ENCODE measurements around the gene ECE1.
"Not testable (repeated sequence)": the region's sequence is repeated elsewhere in the genome, so short reads cannot be mapped to it uniquely, and the experiment has no call there.

ECE1 gene

DNA sequence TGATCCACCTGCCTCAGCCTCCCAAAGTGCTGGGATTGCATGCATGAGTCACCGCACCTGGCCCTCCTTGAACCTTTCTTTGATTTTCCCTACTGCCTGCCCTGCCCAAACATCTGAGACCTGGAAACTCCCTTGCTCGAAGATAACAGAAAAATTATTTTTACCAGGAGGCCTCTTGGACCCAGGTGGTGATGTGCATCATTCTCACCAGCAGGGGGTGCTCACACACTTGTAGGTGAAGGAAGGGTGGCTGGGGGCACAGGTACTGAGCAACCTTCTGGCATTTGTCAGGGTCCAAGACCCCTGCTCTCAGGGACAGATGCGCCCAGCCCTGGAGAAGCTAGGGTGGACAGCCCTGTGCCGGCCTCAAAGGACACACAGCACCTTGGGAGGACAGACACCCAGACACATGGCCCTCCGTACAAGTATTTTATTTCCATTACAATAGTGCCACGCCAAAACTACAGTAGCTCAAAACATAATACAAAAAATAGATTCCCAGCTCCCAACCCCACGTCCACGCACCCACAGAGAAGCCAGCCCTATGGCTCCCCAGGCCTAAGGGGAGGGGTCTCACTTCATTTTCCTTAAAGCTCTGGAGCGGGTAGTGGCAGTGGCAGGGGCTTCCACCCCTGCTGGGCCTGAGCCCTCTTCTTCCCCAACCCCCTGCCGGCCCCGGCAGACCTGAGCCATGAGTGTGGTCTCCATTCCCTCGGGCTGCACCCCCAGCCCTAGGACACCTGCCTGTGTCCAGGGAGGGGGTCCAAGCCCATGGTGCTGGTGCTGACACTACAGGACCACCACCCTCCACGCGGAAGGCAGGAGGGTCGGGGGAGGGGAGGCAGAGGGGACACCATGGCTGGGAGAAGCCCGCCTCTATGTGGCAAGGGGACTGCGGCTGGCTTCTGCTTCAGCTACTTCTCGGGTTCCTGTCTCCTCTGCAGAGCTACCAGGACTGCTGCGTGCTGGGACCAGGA lies 73.1 kb downstream of the ECE1 start:
- peak; percentile 42 for DNase-seq

DNA sequence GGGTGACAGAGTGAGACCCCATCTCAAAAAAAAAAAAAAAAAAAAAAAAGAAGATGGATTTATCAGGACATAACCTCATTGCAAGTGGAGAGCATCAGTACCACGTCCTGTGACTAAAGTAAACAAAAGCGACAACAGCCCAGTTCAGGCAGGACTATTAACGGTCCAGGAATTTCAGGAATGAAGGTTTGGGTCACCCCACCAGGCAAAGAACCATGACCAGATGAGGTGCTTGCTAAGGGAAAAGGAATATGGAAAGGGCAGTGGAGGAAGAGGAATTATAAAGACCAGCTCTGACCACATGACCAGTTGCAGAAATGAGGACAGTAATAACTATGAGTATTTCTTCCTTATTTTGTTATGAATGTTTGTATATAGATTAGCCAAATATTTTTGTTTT lies 78.1 kb downstream of the ECE1 start:
- peak; percentile 77 for DNase-seq

- not testable (repeated sequence) for DNase-seq
Measured at GRCh38 chr1:21208137-21208700, 82.0 kb downstream of the ECE1 start.

- DNase-seq: peak; percentile 34
Measured at GRCh38 chr1:21206117-21206516, 84.1 kb downstream of the ECE1 start.

DNA sequence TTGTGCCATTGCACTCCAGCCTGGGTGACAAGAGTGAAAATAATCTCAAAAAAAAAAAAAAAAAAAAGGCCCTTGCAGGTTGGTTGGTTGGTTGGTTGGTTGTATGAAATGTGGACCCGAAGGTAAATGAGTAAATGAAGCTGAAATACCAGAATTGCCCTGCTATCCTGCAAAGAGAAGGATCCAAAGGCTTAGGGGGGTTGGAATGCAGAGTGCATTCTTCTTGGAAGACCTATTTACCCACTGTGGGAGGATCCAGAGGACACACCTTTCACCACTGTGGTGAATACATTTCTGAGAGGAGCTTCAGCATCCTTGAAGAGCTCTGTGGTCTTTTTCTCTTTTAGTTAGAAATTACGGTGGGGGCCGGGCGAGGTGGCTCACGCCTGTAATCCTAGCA lies 84.8 kb downstream of the ECE1 start:
- DNase-seq: no peak

- DNase-seq: no peak
Measured at GRCh38 chr1:21201650-21202049, 88.6 kb downstream of the ECE1 start.

- peak; percentile 27 for DNase-seq
Measured at GRCh38 chr1:21201238-21201637, 89.0 kb downstream of the ECE1 start.

DNA sequence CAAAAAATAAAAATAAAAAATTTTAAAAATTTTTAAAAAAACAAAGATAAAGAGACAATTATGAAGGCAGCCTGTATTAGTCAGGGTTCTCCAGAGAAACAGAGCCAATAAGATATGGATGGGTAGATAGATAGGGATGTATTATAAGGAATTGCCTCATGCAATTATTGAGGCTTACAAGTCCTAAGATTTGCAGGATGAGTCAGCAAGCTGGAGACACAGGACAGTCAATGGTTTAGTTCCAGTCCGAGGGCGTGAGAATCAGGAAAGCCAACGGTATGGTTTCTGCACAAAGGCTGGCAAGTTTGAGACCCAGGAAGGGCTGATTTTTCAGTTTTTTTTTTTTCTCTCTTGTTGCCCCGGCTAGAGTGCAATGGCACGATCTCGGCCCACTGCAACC lies 89.5 kb downstream of the ECE1 start:
- DNase-seq: peak; percentile 52

GRCh38 chr1:21198929-21199328 lies 91.3 kb downstream of the ECE1 start:
- DNase-seq: no peak

DNA sequence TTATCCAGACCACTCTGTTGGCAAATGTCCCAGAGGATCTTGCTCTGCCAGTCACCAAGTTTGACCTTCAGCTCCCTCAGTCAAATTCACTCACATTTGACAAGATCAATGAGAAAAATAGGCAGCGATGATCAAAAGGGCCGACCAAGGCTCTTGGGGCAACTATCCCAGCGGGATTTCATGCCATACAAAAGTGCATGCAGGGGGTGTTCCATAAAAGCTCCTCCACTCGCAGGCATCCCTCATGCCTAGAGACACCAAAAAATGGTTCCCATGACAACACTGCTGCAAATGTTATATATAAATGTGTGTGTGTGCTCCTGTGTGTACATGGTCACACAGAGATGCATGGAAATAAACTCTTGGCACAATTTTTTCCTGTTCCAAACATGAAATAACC lies 97.4 kb downstream of the ECE1 start:
- DNase-seq: no peak

DNA sequence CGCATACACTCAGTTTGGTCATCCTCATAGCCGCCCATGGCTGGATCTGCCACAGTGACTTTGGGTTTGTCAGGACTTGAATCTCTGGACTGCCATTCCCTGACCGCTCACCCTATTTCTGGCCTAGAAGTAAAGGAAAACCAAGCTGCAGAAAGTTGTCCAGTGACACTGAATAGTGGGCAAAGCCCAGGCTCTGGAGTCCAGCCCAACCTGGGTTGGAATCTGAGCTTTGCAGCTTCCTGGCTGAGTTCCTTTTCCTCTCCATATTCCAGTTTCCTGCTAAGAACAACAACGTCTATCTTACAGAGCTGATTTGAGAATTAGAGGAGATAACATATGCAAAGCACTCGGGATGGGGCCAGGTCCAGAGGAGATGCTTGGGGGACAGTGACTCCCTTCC lies 98.0 kb downstream of the ECE1 start:
- DNase-seq: no peak

DNA sequence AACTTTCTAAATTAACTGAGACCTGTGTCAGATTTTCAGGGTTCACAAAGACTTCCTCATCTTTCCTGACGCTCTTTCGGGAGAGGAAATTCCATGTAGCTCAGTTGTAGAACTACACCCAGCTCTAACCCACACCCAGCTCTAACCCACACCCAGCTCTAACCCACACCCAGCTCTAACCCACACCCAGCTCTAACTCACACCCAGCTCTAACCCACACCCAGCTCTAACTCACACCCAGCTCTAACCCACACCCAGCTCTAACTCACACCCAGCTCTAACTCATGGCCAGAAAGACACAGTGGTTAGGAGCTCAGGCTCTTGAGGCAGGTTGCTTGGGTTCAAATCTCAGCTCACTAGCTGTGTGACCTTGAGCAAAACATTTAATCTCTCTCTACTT lies 99.5 kb downstream of the ECE1 start:
- DNase-seq: not testable (repeated sequence)

DNA sequence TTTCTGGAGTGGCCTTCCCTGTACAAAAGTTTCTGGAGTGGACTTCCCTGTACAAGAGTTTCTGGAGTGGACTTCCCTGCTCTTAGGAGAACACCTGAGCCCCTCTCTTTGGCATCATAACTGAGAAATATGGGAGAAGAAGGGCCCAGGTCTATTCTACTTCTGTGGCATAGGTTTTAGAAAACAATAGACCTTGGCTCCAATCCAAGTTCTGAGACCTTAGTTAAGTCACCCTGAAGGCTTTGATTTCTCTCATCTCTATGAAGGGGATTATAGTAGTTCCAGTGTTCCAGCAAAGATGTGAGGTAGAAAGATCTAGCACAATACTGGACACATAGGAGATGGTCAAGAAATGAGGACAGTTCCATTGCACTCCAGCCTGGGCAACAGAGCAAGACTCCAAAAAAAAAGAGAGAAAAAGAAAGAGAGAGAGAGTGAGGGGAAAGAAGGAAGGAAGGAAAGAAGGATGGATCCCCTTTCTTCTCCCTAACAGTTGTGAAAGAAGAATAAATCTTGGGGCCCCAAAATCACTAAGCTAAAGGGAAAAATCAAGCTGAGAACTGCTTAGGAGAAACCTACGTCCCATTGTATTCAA lies 100.3 kb downstream of the ECE1 start:
- no peak for DNase-seq

GRCh38 chr1:21189421-21189820 lies 100.8 kb downstream of the ECE1 start:
- DNase-seq: no peak

GRCh38 chr1:21188235-21188634 lies 102.0 kb downstream of the ECE1 start:
- DNase-seq: no peak

DNA sequence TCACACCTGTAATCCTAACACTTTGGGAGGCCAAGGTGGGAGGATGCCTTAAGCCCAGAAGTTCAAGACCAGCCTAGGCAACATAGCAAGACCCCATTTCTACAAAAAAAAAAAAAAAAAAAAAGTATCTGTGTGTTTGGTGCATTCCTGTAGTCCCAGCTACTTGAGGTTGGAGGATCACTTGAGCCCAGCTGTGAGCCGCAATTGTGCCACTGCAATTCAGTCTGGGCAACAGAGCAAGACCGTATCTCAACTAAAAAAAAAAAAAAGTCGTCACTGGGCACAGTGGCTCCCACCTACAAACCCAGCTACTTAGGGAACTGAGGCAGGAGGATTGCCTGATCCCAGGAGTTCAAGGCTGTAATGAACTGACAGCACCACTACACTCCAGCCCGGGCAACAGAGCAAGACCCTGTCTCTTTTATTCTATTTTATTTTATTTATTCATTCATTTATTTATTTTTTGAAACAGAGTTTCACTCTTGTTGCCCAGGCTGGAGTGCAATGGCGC lies 105.0 kb downstream of the ECE1 start:
- DNase-seq: no peak

GRCh38 chr1:21184276-21184675 lies 106.0 kb downstream of the ECE1 start:
- DNase-seq: no peak

GRCh38 chr1:21182181-21182731 lies 108.0 kb downstream of the ECE1 start:
- DNase-seq: no peak

GRCh38 chr1:21178271-21178670 lies 112.0 kb downstream of the ECE1 start:
- DNase-seq: not testable (repeated sequence)

DNA sequence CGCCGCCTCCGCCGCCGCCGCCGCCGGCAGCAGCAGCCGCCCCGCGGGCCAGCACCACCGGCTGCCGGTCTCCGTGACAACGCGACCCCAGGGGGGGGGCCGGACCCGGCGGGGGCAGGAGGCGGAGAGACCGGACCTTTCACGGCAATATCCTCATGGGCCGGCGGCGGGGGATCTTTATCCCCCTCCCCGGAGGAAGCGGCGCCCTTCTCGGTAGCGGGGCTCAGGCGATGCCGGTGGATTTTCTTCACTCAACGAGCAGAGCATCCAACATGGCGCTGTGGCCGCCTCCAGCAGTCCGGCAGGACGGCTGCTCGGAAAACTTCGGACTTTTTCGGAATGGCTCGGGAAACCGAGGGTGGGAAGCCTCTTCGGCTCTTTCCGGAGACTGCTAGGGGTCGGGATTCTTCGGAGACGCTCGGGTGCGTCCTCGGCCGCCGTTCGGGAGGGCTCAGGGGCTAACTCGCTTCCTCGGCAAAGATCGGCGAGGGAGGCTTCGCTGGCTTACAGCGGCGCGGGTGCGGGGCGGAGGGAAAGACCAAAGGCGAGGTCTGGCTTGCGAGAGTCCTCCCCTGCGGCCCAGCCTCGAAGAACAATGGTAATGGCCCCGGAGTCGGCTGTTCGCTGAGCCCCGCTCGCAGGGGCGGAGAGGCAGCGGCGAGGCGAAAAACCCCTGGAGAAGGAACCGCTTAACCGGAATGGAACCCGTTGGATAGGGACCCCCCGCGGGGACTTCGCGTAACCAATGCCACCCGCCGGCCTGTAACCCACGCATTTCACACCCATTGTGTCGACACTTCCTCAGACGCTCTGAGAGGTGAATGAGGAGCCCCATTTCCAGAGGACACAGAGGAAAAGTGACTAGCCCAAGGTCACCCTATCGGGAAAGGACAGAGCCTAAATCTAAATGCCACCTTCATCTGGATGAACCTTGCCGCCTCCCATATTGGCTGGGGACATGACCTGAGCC lies 113.4 kb downstream of the ECE1 start, which contains the start of gene EIF4G3:
Gene EIF4G3 (minus strand): TSS at position 312 of the 970 bp plus-strand sequence. CDS start 174,155 bp downstream, outside the sequence.
- peak; percentile 97 for DNase-seq

DNA sequence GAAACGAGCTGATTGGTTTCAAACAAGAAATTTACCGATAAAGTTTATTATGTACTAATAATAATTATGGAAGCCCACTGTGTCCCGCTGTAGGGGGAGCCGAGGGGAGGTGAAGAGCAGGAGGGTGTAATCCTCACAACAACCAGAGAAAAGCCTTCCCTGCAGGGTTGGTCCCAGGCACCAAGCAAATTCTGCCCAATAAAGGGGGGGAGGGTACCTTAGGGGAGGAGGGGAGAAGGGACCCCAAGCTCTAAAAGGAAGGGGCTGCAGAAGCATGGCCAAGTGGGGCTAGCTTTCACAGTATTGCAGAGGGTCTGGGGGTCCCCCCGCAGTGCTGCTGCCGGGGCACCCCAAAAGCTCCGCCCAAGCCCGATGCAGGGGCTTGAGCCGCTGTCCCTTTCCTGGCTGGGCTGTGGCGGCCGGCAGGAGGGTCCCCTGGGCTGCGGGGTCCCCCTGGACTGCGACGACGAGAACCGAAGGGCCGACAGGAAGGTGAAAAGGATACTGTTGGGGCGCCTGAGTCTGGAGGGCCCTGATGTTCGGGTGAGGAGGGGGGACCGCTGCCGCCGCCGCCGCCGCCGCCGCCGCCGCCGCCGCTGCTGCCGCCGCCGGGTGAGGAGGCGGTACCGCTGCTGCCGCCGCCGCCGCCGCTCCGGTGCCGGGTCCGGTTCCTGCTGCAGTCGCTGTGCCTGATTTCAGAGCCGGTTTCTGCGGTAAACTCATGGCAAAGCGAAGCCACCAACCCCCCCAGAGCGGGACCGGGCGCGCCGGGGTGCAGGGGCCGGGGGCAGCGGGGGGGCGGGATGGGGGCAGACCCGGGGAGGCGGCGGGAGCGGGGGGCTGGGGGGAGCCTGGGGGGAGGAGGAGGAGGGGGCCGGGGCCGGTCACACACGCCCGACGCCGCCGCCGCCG lies 114.3 kb downstream of the ECE1 start:
- DNase-seq: peak; percentile 46

Data from EL (cell line).